ENCODE data around the gene RIMS3.

DNA sequence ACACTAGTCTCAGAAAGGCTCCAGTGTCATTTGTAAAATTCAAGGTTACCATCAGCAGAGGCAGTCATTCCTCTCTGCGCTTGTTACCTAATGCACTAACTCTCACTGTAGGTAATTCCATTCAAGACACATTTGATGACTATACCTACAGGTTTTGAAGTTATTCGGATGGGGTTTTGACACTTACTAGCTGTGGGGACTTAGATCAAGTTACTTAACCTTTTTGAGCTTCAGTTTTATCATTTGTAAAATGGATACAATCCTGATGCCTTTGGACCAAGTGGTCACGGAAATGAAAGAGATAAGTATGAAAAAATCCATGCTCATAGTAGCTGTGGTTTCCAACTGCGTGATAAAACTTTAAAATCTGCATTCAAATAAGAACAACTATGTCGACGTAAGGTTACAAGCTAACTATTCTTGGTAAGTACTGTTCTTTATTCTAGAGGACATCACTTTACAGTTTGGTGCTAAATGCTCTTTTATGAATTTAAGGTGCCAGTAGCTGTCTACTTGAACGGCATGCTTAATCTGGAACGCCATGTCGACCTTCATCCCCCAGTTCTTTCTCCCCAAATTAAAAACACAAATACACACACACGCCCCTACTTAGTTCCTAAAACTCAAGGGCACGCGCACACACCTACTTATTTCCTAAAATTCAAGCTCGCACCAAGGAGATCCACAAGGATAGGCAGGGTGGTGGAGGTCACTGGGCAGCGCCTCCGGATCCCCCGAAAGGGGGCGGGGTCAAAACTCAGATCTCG is 25.5 kb upstream of the RIMS3 start:
- TF ChIP-seq ZNF274 (IDR thresholded peaks at IDR 0.05; ENCODE audit: low read depth, low read length), result no peak
- no peak for TF ChIP-seq YY1 (IDR thresholded peaks at IDR 0.05; ENCODE audit: insufficient read depth, insufficient read length)
